CD14-positive monocyte (primary cell): ENCODE results near the gene MAP3K6. TPM values are rescaled to one million over a fixed set of nuclear protein-coding genes. Genes with fewer than 3 reads are reported as not detected.
A peak's percentile ranks its signal among the peaks of the same experiment; 100 is the strongest.

Source experiments
- DNase-seq, 3 donors: peaks; one replicate each; pipeline ENCODE4 v3.0.0-alpha.2; 2011 to 2022
- H2AFZ ChIP-seq: 2 replicates; pipeline ENCODE4 v1.6.0; 2012; ENCODE audit warnings: mild to moderate bottlenecking, low read depth, low read length, inconsistent platforms; ENCODE audit not compliant: insufficient read depth, poor library complexity, severe bottlenecking
- H3K27ac ChIP-seq, 2 donors: 1 replicate in 1 of 2; 2 replicates in 1 of 2; pipeline ENCODE4 v1.5.1; 2012 to 2013; ENCODE audit warnings: low read length in 2 of 2, control low read depth in 1 of 2, inconsistent platforms in 1 of 2, low read depth in 1 of 2, mild to moderate bottlenecking in 1 of 2
- H3K27me3 ChIP-seq, 2 donors: one replicate each; pipeline versions ENCODE4 v1.6.0 to v1.6.1; 2011 to 2013; ENCODE audit warnings: low read length in 2 of 2; ENCODE audit not compliant: control insufficient read depth in 2 of 2, insufficient read depth in 2 of 2
- H3K36me3 ChIP-seq, 2 donors: replicated peaks in 1 of 2; 1 replicate in 1 of 2; 2 replicates in 1 of 2; pipeline versions ENCODE4 v1.5.1 to v1.6.1; 2012 to 2013; ENCODE audit warnings: low read length in 2 of 2, control low read depth in 1 of 2, inconsistent platforms in 1 of 2, mild to moderate bottlenecking in 1 of 2; ENCODE audit not compliant: insufficient read depth in 2 of 2, control insufficient read depth in 1 of 2
- H3K4me1 ChIP-seq, 2 donors: 1 replicate in 1 of 2; 2 replicates in 1 of 2; pipeline versions ENCODE4 v1.5.1 to v1.6.1; 2012 to 2013; ENCODE audit warnings: low read length in 2 of 2, control low read depth in 1 of 2, inconsistent platforms in 1 of 2, mild to moderate bottlenecking in 1 of 2, moderate library complexity in 1 of 2; ENCODE audit not compliant: insufficient read depth in 2 of 2, control insufficient read depth in 1 of 2
- H3K4me2 ChIP-seq: replicated peaks from 2 replicates; pipeline ENCODE3; 2012; ENCODE audit warnings: low read length, moderate library complexity, mild to moderate bottlenecking; ENCODE audit not compliant: poor library complexity, severe bottlenecking; ENCODE audit errors: extremely low read depth
- H3K4me3 ChIP-seq, 3 experiments: fragments of 200-600 bp in 1 of 3; sonication (generic) in 1 of 3; replicated peaks in 1 of 3; 1 replicate in 2 of 3; 2 replicates in 1 of 3; pipeline ENCODE4 v1.5.1; 2011 to 2013; ENCODE audit warnings: low read length in 3 of 3, mild to moderate bottlenecking in 3 of 3, control low read depth in 2 of 3, low read depth in 2 of 3, inconsistent platforms in 1 of 3, moderate library complexity in 1 of 3
- H3K79me2 ChIP-seq: 2 replicates; pipeline ENCODE4 v1.6.0; 2012; ENCODE audit warnings: mild to moderate bottlenecking, control low read depth, inconsistent platforms, low read length, moderate library complexity; ENCODE audit not compliant: insufficient read depth
- H3K9ac ChIP-seq: 2 replicates; pipeline ENCODE4 v1.6.0; 2017; ENCODE audit warnings: low read length, mild to moderate bottlenecking; ENCODE audit not compliant: insufficient read depth, poor library complexity, severe bottlenecking
- H3K9me3 ChIP-seq, 2 donors: replicated peaks in 1 of 2; 1 replicate in 1 of 2; 2 replicates in 1 of 2; pipeline versions ENCODE4 v1.5.1 to v1.6.1; 2012 to 2013; ENCODE audit warnings: low read length in 2 of 2, control low read depth in 1 of 2; ENCODE audit not compliant: control insufficient read depth in 1 of 2, insufficient read depth in 1 of 2
- H4K20me1 ChIP-seq: 2 replicates; pipeline ENCODE4 v1.6.0; 2012; ENCODE audit warnings: mild to moderate bottlenecking, low read length, control low read depth, moderate library complexity; ENCODE audit not compliant: insufficient read depth
- H3K27ac Mint-ChIP-seq, 7 donors: one replicate each; pipeline ENCODE4 v1.8.0; 2020; ENCODE audit warnings: mild to moderate bottlenecking in 7 of 7, mixed read lengths in 7 of 7, moderate library complexity in 6 of 7, inconsistent platforms in 2 of 7
- H3K27me3 Mint-ChIP-seq, 3 donors: one replicate each; pipeline ENCODE4 v1.8.0; 2021 to 2022; ENCODE audit warnings: low read depth in 3 of 3, mild to moderate bottlenecking in 3 of 3, mixed read lengths in 3 of 3, moderate library complexity in 3 of 3, inconsistent platforms in 1 of 3
- H3K36me3 Mint-ChIP-seq, 2 donors: one replicate each; pipeline ENCODE4 v1.8.0; 2020; ENCODE audit warnings: mixed read lengths in 2 of 2, inconsistent platforms in 1 of 2, mild to moderate bottlenecking in 1 of 2
- H3K4me1 Mint-ChIP-seq: one replicate; pipeline ENCODE4 v1.8.0; 2020; ENCODE audit warnings: mild to moderate bottlenecking, mixed read lengths
- H3K4me3 Mint-ChIP-seq, 2 donors: one replicate each; pipeline ENCODE4 v1.8.0; 2020; ENCODE audit warnings: mild to moderate bottlenecking in 2 of 2, mixed read lengths in 2 of 2, moderate library complexity in 1 of 2
- H3K9me3 Mint-ChIP-seq, 7 donors: one replicate each; pipeline ENCODE4 v1.8.0; 2020 to 2022; ENCODE audit warnings: mixed read lengths in 7 of 7, mild to moderate bottlenecking in 6 of 7, moderate library complexity in 6 of 7, inconsistent platforms in 2 of 7
- CTCF ChIP-seq: fragments of 200-600 bp; IDR thresholded peaks from one replicate; pipeline ENCODE4 v1.8.0; 2022; ENCODE audit warnings: antibody characterized with exemption, mild to moderate bottlenecking
- whole genome bisulfite sequencing: methylation state at CpG from one replicate; pipeline ENCODE4 v1.1.5; 2013; ENCODE audit warnings: missing lambda C conversion rate; ENCODE audit not compliant: insufficient coverage; 5-methylcytosine and 5-hydroxymethylcytosine counted together
- intact Hi-C, 2 donors: fragments of 100-400 bp; cut with micrococcal nuclease; formaldehyde crosslinking; loops; one replicate each; pipeline versions ENCODE4 v1.15.0 to v1.15.1; 2023
- polyA plus RNA-seq, 3 donors: library from polyadenylated mRNA; depleted of rRNA in 1 of 3; unstranded in 2 of 3; stranded (reverse) in 1 of 3; fragments of 300-500 nt in 2 of 3; fragments of >200 nt in 1 of 3; fragmentation: Illumina TruSeq in 2 of 3; gene quantifications; 1 replicate in 2 of 3; 2 replicates in 1 of 3; pipeline ENCODE4 v1.2.3, GENCODE V29; 2012 to 2021

Gene MAP3K6
- polyA plus RNA-seq, 3 donors: 3.2 to 14.8 (median 6.7) TPM

- Histone ChIP-seq H3K9me3 (no peaks in the 10 kb centered on the region), H3K27ac (no peak overlapping the region), H3K79me2 (no peaks in the 10 kb centered on the region), H3K4me2 (peak overlapping the region; percentile 84), H3K4me1 (peaks cover 21 to 32% of the 10 kb centered on the region in 2 donors), H3K9ac (no peak overlapping the region), H4K20me1 (peaks cover 13% of the 10 kb centered on the region), H3K36me3 (peaks cover 11 to 28% of the 10 kb centered on the region in 2 donors), H3K27me3 (peaks cover 0 to 20% of the 10 kb centered on the region in 2 donors), H2AFZ (peak overlapping the region; percentile 72), H3K4me3 (peak overlapping the region in 1 of 3 experiments; percentile 64)
- peak overlapping the region; percentile 64 to 73 for H3K4me3 Mint-ChIP-seq
- H3K4me1 Mint-ChIP-seq: peaks cover 28% of the 10 kb centered on the region
- H3K27ac Mint-ChIP-seq: no peak overlapping the region
- peaks cover 23 to 75% of the 10 kb centered on the region in 2 donors for H3K36me3 Mint-ChIP-seq
- intact Hi-C loops: loop anchor here in 1 of 2 donors (5.0 kb wide), 1 partner anchor 41 kb away; no protein-coding TSS in a partner anchor
- no peak for TF ChIP-seq CTCF
- WGBS: 85% methylated on average over 27 of the region's 37 CpGs
- peaks cover 0 to 2% (median 0%) of the 10 kb centered on the region in 7 donors for H3K9me3 Mint-ChIP-seq
- DNase-seq: peak in 1 of 3 donors; percentile 46
- peaks cover 16 to 33% (median 27%) of the 10 kb centered on the region in 3 donors for H3K27me3 Mint-ChIP-seq
Measured at GRCh38 chr1:27356619-27357280, 10.0 kb downstream of the MAP3K6 start.

- no peak overlapping the region for H3K9ac ChIP-seq
- H3K4me2 ChIP-seq: peak overlapping the region; percentile 84
- H3K36me3 ChIP-seq: peaks cover 15 to 33% of the 10 kb centered on the region in 2 donors
- H3K4me1 ChIP-seq: peaks cover 21 to 32% of the 10 kb centered on the region in 2 donors
- peaks cover 0 to 18% of the 10 kb centered on the region in 2 donors for H3K27me3 ChIP-seq
- TF ChIP-seq CTCF: no peak
- H3K27ac ChIP-seq: no peak overlapping the region
- Mint-ChIP-seq H3K36me3 (peaks cover 23 to 75% of the 10 kb centered on the region in 2 donors), H3K9me3 (peaks cover 0 to 2% (median 0%) of the 10 kb centered on the region in 7 donors), H3K27ac (peak overlapping the region in 1 of 7 donors; percentile 55), H3K27me3 (peaks cover 15 to 29% (median 25%) of the 10 kb centered on the region in 3 donors), H3K4me1 (peaks cover 27% of the 10 kb centered on the region), H3K4me3 (no peak overlapping the region)
- peak overlapping the region in 1 of 3 experiments; percentile 64 for H3K4me3 ChIP-seq
- DNase-seq: no peak
- no peaks in the 10 kb centered on the region for H3K9me3 ChIP-seq
- H4K20me1 ChIP-seq: peaks cover 13% of the 10 kb centered on the region
- H2AFZ ChIP-seq: no peak overlapping the region
- intact Hi-C loops: loop anchor here in 1 of 2 donors (5.0 kb wide), 1 partner anchor 41 kb away; no protein-coding TSS in a partner anchor
- 87% methylated on average over 9 of the region's 13 CpGs for WGBS
- no peaks in the 10 kb centered on the region for H3K79me2 ChIP-seq
Measured at GRCh38 chr1:27356277-27356618, 10.5 kb downstream of the MAP3K6 start.
